ENCODE results near the gene DIP2C.

Gene DIP2C

DNA sequence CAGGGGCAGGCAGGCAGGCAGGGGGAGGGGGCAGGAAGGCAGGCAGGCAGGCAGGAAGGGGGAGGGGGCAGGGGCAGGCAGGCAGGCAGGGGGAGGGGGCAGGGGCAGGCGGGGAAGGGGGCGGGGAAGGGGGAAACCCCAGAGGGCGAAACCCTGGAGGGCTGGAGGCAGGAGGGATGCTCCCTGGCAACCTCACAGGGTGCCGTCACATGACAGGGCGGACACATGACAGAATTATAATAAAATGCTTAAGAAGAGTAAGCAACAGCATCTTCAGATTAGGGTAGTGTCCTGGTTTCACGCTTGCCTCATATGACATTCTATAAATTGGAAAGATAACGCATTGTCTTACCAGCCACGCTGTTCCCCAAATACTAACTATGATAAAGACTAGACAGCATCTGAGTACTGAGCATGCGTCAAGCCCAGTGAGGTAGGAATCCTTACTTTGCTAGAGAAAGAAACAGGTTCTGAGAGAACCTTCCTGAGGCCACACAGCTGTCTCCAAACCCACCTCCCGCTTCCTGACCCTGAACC is 131.6 kb downstream of the DIP2C start:
- H3K27ac Mint-ChIP-seq, result no peak overlapping the region
- ATAC-seq (no peak), DNase-seq (ENCODE audit: low spot score in 2 of 2) (no peak)
- no peak overlapping the region for H3K4me3 Mint-ChIP-seq
- H3K36me3 Mint-ChIP-seq, result no peaks in the 10 kb centered on the region
- no peaks in the 10 kb centered on the region for H3K9me3 Mint-ChIP-seq
- peaks cover 7% of the 10 kb centered on the region for H3K4me1 Mint-ChIP-seq

DNA sequence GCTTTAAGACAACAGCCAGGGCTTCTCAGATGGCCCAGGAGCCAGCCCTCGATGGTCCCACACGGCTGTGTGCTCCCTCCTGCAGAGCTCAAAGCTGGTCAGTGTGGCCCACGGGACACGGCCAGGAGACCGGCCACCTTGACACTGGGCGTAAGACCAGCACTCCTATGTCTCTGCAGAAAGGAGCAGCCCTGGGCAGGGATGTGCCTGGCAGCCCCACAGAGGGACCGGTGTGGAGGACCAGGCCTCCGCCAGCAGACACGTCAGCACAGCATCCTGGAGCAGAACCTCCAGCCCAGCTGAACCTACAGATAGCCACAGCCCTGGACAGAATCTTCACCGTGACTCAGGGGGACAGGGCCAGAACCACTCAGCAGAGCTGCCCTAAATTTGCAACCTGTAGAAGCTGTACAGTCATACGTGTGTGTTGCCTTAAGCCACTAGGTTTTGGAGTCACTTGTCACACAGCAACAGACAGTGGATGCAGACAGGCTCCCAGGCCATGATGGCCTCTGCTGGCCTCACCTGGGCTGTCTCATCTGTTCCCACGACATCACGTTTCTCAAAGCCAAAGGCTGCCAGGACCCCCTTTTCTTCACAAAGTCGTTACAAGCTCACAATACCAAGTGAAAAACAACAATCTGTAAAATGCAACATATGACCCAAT is 132.4 kb downstream of the DIP2C start:
- H3K36me3 Mint-ChIP-seq, result no peaks in the 10 kb centered on the region
- no peaks in the 10 kb centered on the region for H3K9me3 Mint-ChIP-seq
- peaks cover 7% of the 10 kb centered on the region for H3K4me1 Mint-ChIP-seq
- no peak for DNase-seq (ENCODE audit: low spot score in 2 of 2)
- ATAC-seq, result peak; percentile 11
- no peak overlapping the region for H3K27ac Mint-ChIP-seq
- H3K4me3 Mint-ChIP-seq, result no peak overlapping the region

DNA sequence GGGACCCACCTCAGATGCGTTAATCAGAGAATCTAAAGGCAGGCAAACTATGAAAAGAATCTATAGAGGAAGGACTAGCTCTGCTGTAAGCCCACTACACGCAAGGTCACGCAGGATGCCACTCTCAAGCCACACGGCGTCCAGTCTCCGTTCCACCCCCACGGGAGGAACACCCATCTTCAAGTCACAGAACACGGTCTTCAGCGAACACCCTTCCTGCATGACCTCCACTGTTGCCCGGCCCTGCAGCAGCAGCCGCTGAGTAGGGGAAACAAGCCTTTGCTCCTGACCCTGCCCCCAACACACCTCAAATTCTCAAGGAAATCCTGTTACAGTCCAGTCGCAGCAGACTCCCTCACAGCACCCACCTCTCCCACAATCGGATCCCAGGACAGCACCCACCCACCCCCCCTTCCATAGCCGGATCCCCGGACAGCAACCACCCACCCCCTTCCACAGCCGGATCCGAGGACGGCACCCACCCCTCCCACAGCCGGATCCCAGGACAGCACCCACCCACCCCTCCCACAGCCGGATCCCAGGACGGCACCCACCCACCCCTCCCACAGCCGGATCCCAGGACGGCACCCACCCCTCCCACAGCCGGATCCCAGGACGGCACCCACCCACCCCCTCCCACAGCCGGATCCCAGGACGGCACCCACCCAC is 133.7 kb downstream of the DIP2C start:
- DNase-seq (ENCODE audit: low spot score in 2 of 2), result no peak
- Mint-ChIP-seq H3K36me3 (no peaks in the 10 kb centered on the region), H3K4me3 (no peak overlapping the region), H3K9me3 (no peaks in the 10 kb centered on the region), H3K4me1 (peaks cover 7% of the 10 kb centered on the region), H3K27ac (no peak overlapping the region)
- no peak for ATAC-seq

DNA sequence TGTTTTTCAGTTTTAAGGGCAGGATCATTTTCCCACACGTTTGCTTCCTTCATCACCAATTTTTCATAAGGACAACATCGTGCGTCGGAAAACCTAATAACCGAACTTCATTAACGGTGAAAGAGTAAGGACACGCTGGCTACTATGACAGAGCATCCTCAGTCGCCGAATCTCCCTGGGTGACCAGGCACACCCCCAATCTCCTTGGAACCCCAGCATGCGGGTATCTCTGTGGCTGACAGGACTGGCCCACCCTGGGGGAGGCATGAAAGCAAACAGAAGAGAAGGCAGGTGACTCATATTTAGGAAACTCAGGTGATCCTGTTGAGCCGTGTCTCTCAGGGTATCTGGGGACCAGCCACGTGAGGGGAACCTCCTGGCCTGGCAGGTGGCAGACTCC is 134.2 kb downstream of the DIP2C start:
- ATAC-seq, result no peak
- Mint-ChIP-seq H3K27ac (no peak overlapping the region), H3K9me3 (no peaks in the 10 kb centered on the region), H3K4me3 (no peak overlapping the region), H3K36me3 (no peaks in the 10 kb centered on the region), H3K4me1 (peaks cover 7% of the 10 kb centered on the region)
- DNase-seq (ENCODE audit: low spot score in 2 of 2), result no peak

DNA sequence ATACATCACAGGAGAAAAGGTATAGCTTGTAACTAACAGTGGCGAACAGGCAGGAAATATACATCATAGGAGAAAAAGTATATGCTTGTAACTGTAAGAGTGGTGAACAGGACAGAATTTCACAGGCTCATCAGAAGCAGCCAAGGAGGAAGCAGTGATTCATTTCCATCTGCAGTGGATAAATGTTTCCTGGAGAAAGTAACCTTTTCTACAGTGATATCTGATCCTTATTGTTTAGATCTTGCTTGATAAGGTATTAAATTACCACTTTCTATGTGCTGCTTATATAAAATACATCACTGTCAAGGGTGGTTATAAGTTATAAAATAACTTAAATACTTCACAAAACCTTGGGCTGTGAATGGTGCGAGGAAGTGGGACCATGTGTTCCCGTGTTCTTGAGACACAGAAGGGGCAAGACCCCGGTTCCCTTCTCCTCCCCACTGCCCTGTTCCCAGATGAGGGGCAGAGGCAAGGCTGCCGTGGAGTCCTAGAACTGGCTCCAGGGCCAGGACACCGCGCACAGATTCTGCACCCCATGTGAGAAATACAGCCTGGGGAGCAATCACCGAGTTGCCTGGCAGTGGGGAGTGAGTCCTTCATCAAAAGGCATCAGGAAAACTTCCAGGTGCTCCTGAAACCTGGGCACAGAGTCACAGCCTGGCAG is 135.2 kb downstream of the DIP2C start:
- no peak overlapping the region for H3K27ac Mint-ChIP-seq
- H3K4me1 Mint-ChIP-seq, result peaks cover 7% of the 10 kb centered on the region
- no peaks in the 10 kb centered on the region for H3K9me3 Mint-ChIP-seq
- H3K4me3 Mint-ChIP-seq, result no peak overlapping the region
- DNase-seq (ENCODE audit: low spot score in 2 of 2), result no peak
- no peak for ATAC-seq
- no peaks in the 10 kb centered on the region for H3K36me3 Mint-ChIP-seq

DNA sequence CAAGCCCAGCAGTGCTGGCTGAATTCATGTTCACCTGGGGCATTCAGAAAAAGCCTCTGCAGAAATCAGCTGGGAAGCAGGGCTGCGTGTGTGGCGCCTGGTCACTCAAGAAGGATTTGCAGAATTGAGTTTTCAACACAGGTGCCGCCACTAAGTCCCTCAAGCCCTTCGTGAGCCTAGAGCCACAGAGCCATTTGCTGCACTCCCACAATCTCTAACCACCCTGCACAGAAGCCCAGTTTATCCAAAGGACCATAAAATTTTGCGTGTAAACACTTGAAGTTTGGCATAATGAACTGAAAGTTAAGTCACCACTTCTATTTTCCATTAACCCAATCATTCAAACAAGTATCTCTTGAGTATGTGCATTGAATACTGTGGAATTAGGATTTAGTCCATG is 136.2 kb downstream of the DIP2C start:
- H3K36me3 Mint-ChIP-seq, result no peaks in the 10 kb centered on the region
- no peak for DNase-seq (ENCODE audit: low spot score in 2 of 2)
- ATAC-seq, result no peak
- H3K27ac Mint-ChIP-seq, result no peak overlapping the region
- H3K4me3 Mint-ChIP-seq, result no peak overlapping the region
- peaks cover 7% of the 10 kb centered on the region for H3K4me1 Mint-ChIP-seq
- no peaks in the 10 kb centered on the region for H3K9me3 Mint-ChIP-seq

DNA sequence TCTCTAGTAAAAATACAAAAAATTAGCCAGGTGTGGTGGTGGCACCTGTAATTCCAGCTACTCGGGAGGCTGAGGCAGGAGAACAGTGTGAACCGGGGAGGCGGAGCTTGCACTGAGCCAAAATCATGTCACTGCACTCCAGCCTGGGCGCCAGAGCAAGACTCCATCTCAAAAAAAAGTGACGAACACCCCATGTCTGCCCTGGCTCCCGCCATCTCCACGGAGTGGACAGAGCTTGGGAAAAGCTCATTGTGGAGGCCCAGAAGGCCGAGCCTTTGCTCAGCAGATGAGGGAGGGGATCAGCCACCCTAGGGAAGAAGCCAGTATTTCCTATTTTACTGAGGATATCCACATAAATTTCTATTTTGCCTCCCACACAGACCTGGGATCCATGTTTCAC is 136.8 kb downstream of the DIP2C start:
- Mint-ChIP-seq H3K4me3 (no peak overlapping the region), H3K4me1 (peaks cover 7% of the 10 kb centered on the region), H3K9me3 (no peaks in the 10 kb centered on the region), H3K36me3 (no peaks in the 10 kb centered on the region), H3K27ac (no peak overlapping the region)
- DNase-seq (ENCODE audit: low spot score in 2 of 2), result no peak
- ATAC-seq, result no peak

DNA sequence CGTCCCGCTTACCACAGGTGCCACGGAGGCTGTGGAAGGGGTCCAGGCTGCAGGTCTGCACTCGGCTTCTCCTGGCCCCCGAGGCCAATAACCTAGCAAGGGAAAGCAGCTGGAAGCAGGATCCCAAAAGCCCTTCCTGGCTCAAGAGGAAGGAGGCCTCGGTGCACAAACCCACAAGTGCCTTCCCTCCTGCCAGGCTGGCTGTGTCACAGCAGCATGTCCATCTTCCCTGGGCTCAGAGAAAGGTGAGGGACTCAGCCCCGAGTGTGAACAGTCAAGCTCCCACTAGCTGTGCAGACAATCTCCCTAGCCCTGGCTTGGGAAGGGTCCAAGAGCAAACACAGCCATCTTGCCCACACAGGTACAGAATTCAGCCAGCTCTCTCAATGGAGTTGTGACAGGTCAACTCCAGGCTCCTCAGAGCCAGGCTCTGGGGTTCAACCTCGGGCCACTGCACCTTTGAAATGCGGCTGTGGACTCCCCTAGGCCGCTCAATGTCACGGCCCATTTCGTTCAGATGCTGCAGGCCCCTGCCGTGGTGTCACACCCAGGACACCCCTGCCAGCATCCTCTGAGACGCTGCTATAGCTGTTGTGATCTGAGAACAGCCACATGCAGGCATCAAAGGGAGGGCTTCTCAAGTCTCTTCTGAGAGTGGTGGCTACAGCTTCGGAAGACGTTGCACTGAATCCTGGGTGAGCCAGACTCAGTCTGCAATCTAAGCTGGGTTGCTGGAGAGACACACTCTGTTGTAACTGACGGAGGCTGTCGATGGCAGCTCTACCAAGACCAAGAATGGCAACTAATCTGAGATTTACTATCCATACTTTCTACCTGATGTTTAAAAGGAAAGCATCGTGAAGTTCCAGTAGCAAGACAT is 137.9 kb downstream of the DIP2C start:
- Mint-ChIP-seq H3K27ac (no peak overlapping the region), H3K9me3 (no peaks in the 10 kb centered on the region), H3K36me3 (no peaks in the 10 kb centered on the region), H3K4me3 (no peak overlapping the region), H3K4me1 (peaks cover 4% of the 10 kb centered on the region)
- no peak for DNase-seq (ENCODE audit: low spot score in 2 of 2)
- ATAC-seq, result no peak

DNA sequence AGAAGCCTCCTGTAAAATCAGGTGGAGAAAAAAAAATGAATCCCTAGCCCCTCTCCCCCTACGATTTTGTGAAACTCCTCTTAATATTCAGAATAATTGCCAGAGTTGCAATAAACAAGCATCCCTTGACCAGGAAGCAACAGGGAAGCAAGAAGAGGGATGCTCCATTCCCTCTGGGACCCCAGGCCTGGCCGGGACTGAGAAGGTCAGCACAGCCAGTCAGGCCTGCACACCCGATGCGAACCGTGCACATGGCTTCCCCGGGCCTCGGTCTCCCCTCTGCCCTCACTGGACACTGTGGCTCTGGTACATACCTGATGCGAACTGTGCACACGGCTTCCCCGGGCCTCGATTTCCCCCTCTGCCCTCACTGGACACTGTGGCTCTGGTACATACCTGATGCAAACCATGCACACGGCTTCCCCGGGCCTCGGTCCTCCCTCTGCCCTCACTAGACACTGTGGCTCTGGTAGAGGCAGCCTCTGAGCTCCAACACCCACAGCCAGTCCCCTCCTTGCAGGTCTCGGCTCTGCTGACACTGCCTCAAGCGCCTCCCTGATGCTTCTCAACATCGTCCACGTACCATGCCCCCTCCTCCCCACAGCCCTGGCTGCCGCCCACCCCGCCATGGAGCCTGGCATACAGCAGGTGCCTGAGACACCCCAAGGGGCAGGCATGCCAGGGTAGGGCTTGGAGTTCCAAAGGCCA is 138.6 kb downstream of the DIP2C start:
- DNase-seq (ENCODE audit: low spot score in 2 of 2) (no peak), ATAC-seq (peak; percentile 36)
- Mint-ChIP-seq H3K36me3 (no peaks in the 10 kb centered on the region), H3K4me3 (no peak overlapping the region), H3K9me3 (no peaks in the 10 kb centered on the region), H3K27ac (no peak overlapping the region), H3K4me1 (no peaks in the 10 kb centered on the region)

DNA sequence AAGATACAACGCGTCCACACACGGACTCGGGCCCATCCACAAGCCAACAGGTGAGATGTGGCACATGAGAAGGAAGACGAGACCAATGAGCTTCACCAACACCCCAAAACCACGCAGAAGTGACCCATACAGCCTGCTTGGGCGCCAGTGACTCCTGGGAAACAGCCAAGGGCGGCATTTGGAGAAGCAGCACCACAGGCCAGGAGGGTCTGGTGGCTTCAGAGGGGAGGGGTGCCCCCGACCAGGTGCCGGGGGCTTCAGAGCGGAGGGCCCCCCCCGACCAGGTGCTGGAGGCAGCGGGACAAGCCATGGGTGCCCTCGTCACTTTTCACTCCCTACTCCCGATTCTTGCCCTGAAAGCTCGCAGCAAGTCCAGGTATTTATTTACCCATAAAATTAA is 140.1 kb downstream of the DIP2C start:
- Mint-ChIP-seq H3K36me3 (no peaks in the 10 kb centered on the region), H3K9me3 (no peaks in the 10 kb centered on the region), H3K27ac (no peak overlapping the region), H3K4me1 (no peaks in the 10 kb centered on the region), H3K4me3 (no peak overlapping the region)
- ATAC-seq (no peak), DNase-seq (ENCODE audit: low spot score in 2 of 2) (no peak)

DNA sequence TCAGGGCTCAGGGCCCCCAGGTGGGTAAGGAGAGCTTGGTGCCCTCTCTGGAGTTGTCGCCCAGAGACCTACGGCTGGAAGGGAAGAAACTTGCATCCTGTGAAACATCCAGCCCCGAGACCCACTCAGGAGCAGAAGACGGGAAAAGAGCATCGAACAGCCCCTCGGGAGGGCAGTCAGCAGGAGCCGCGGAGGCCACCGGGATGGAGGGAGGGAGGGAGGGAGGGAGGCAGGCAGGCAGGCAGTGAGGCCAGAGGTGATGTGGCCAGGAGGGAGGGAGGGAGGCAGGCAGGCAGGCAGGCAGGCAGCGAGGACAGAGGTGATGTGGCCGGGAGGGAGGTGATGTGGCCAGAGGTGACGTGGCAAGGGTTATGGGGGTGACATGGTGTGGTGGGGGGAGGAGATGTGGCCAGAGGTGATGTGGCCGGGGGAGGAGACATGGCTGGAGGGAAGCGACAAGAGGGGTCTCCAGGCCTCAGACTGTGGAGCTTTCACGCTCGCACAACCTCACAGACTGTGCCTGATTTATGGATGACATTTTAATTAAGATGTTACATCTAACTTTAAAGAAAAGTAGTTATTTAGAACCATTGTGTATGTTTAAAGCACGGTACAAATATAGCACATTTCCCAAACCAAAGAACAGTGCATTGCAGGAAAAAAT is 141.1 kb downstream of the DIP2C start:
- Mint-ChIP-seq H3K4me1 (no peaks in the 10 kb centered on the region), H3K9me3 (no peaks in the 10 kb centered on the region), H3K36me3 (no peaks in the 10 kb centered on the region), H3K27ac (no peak overlapping the region), H3K4me3 (no peak overlapping the region)
- DNase-seq (ENCODE audit: low spot score in 2 of 2) (no peak), ATAC-seq (no peak)

DNA sequence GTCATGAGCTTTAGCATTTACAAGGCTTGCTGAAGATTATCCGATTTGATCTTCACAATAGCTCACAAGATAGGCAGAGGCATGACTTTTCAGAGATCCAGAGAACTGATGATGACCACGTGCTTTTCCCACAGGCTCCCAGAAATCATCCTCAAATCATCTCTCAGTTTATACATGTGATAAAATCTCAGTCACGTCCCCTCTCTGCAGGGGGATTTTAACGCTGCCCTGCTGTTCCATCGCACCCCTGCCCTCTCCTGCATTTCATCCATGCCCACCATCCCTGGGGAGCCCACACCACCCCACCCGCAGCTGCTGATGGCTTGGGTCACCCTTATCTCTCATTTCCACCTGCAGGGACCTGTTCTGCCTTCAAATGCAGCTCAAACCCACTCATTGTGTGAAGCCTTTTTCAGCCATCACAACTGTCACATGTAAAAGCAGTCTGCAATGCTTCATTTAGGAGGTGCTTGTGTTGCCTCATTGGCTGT is 141.8 kb downstream of the DIP2C start:
- DNase-seq (ENCODE audit: low spot score in 2 of 2), result no peak
- H3K36me3 Mint-ChIP-seq, result no peaks in the 10 kb centered on the region
- no peak overlapping the region for H3K27ac Mint-ChIP-seq
- no peak for ATAC-seq
- no peaks in the 10 kb centered on the region for H3K9me3 Mint-ChIP-seq
- H3K4me1 Mint-ChIP-seq, result no peaks in the 10 kb centered on the region
- H3K4me3 Mint-ChIP-seq, result no peak overlapping the region

DNA sequence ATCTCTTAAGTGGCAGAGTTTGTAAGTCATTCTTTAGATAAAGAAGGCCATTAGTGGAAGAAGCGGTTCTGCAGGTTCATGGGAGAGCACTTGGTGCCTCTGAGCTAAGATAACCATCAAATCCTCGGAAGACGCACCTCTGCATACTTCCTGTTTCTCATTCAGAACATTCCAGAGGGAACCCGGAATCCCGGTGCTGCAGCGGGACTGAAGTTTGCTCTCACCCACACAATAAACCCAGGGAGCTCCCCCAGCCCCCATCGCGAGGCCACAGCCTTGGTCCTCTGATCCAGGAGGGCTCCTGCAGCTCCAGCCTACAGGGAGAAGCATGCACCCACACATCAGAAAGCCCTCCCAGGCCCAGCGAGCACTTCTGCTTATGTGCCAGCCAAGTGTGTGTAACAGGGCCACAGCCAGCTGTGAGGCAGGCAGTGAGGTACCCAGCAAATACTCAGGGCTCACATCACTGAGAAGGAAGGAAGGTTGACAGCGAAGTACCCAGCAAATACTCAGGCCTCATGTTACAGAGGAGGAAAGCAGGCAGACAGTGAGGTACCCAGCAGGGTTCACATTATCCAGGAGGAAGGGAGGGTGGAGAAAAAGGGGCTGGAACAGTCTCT is 142.4 kb downstream of the DIP2C start:
- ATAC-seq (no peak), DNase-seq (ENCODE audit: low spot score in 2 of 2) (no peak)
- Mint-ChIP-seq H3K4me3 (no peak overlapping the region), H3K27ac (no peak overlapping the region), H3K36me3 (no peaks in the 10 kb centered on the region), H3K4me1 (peaks cover 2% of the 10 kb centered on the region), H3K9me3 (no peaks in the 10 kb centered on the region)

DNA sequence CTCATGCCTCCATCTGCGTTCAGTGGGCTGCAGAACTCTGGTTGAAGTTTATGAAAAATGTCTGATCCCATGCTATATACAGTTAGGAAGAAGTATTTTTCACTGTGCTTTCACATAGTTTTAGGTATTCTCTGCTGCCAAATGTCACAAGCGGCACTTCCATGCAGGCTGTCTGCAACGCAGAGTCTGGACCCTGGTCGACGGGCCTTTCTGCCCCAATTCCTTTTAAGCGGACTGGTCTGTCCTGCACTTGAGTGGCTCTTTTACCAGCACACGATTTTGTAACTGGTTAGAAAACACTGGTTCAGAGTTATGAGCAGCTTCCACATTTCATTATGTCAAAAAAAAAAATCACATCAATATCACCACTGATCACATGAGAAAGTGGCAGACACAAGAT is 143.0 kb downstream of the DIP2C start:
- Mint-ChIP-seq H3K4me3 (no peak overlapping the region), H3K9me3 (no peaks in the 10 kb centered on the region), H3K27ac (no peak overlapping the region), H3K4me1 (peaks cover 9% of the 10 kb centered on the region), H3K36me3 (no peaks in the 10 kb centered on the region)
- DNase-seq (ENCODE audit: low spot score in 2 of 2) (no peak), ATAC-seq (no peak)

All from stimulated activated effector memory CD8-positive, alpha-beta T cell treated with anti-CD3 and anti-CD28 coated beads, Interleukin-12 subunit alpha, Interleukin-12 subunit beta, amount 100 ng/mL, for 72 hours (primary cell).